Endothelial cell of umbilical vein (primary cell): ENCODE results near the gene CD2AP. TPM values are rescaled to one million over a fixed set of nuclear protein-coding genes. Genes with fewer than 3 reads are reported as not detected.

Source experiments
- BruUV-seq: library from RNA; stranded (reverse); fragments of 400-500 nt; replicated peaks from 2 replicates; lab custom pipeline; 2021; lab: Mats Ljungman, UMichigan
- CTCF ChIA-PET: fragments of 300-600, 350-600 bp; sonication (Branson Sonifier 250); formaldehyde crosslinking; loops from one replicate; lab custom pipeline; 2021; ENCODE audit warnings: antibody characterized with exemption, inconsistent platforms; lab: Charles Lee
- POLR2A ChIA-PET: fragments of 300-600, 350-600 bp; sonication (Branson Sonifier 250); formaldehyde crosslinking; loops from one replicate; lab custom pipeline; 2021; ENCODE audit warnings: antibody characterized with exemption, inconsistent platforms; lab: Charles Lee
- DNase-seq: peaks from one replicate; pipeline ENCODE4 v3.0.0-alpha.2; 2011; ENCODE audit warnings: low read depth, low spot score
- FAIRE-seq: peaks from 2 replicates; lab custom pipeline; 2011; peaks lifted over from hg19 to GRCh38; lab: Jason Lieb, UNC
- H2AFZ ChIP-seq: 2 replicates; pipeline ENCODE4 v1.6.0; 2012; ENCODE audit warnings: low read depth, low read length, control low read depth, inconsistent platforms
- H3K27ac ChIP-seq: 2 replicates; pipeline ENCODE4 v1.5.1; 2011; ENCODE audit warnings: low read depth, mild to moderate bottlenecking, control low read depth, low read length, moderate library complexity; ENCODE audit not compliant: insufficient read depth
- H3K27me3 ChIP-seq, 2 experiments: 2 replicates each; pipeline versions ENCODE4 v1.6.0 to v1.6.1; 2011; ENCODE audit warnings: low read length in 2 of 2, mixed read lengths in 1 of 2; ENCODE audit not compliant: control insufficient read depth in 2 of 2, insufficient read depth in 2 of 2
- H3K36me3 ChIP-seq, 2 experiments: 2 replicates in 1 of 2; 3 replicates in 1 of 2; pipeline ENCODE4 v1.5.1; 2011; ENCODE audit warnings: low read length in 2 of 2, mild to moderate bottlenecking in 1 of 2, moderate library complexity in 1 of 2; ENCODE audit not compliant: control insufficient read depth in 2 of 2, insufficient read depth in 2 of 2; ENCODE audit errors: extremely low read depth in 1 of 2
- H3K4me1 ChIP-seq: 3 replicates; pipeline ENCODE4 v1.5.1; 2011; ENCODE audit warnings: mild to moderate bottlenecking, low read length; ENCODE audit not compliant: control insufficient read depth, insufficient read depth; ENCODE audit errors: extremely low read depth
- H3K4me2 ChIP-seq: 2 replicates; pipeline ENCODE4 v1.6.1; 2011; ENCODE audit warnings: low read length, control low read depth, mixed read lengths; ENCODE audit not compliant: insufficient read depth
- H3K4me3 ChIP-seq, 3 experiments: fragments of 200-600 bp in 1 of 3; sonication (generic), shearing (Covaris generic) in 1 of 3; replicated peaks in 1 of 3; 2 replicates each; pipeline ENCODE4 v1.5.1; 2011 to 2016; ENCODE audit warnings: control low read depth in 3 of 3, low read length in 3 of 3, mild to moderate bottlenecking in 2 of 3, inconsistent platforms in 1 of 3, low read depth in 1 of 3, moderate library complexity in 1 of 3; ENCODE audit not compliant: insufficient read depth in 1 of 3
- H3K79me2 ChIP-seq: 2 replicates; pipeline ENCODE4 v1.6.0; 2012; ENCODE audit warnings: low read length, inconsistent platforms; ENCODE audit not compliant: control insufficient read depth, insufficient read depth
- H3K9ac ChIP-seq: replicated peaks from 2 replicates; pipeline ENCODE3; 2011; ENCODE audit warnings: low read length, control low read depth; ENCODE audit not compliant: insufficient read depth; ENCODE audit errors: extremely low read depth
- H3K9me1 ChIP-seq: replicated peaks from 3 replicates; pipeline ENCODE4 v1.6.0; 2011; ENCODE audit warnings: mild to moderate bottlenecking, low read length; ENCODE audit not compliant: control insufficient read depth, insufficient read depth; ENCODE audit errors: extremely low read depth
- H3K9me3 ChIP-seq: replicated peaks from 2 replicates; pipeline ENCODE4 v1.5.1; 2012; ENCODE audit warnings: low read length, inconsistent platforms; ENCODE audit not compliant: control insufficient read depth, insufficient read depth
- H4K20me1 ChIP-seq: replicated peaks from 2 replicates; pipeline ENCODE3; 2011; ENCODE audit warnings: mild to moderate bottlenecking, low read length; ENCODE audit not compliant: control insufficient read depth, insufficient read depth; ENCODE audit errors: extremely low read depth
- CTCF ChIP-seq, 2 donors: IDR thresholded peaks; 1 replicate in 1 of 2; 2 replicates in 1 of 2; pipeline ENCODE4 v1.5.1; 2011; ENCODE audit warnings: low read length in 2 of 2, mild to moderate bottlenecking in 2 of 2, moderate library complexity in 2 of 2, control low read depth in 1 of 2, inconsistent platforms in 1 of 2, low read depth in 1 of 2; ENCODE audit not compliant: insufficient read depth in 1 of 2; ENCODE audit errors: extremely low read depth in 1 of 2
- EZH2 ChIP-seq: IDR thresholded peaks from 2 replicates; pipeline ENCODE4 v1.6.1; 2012; ENCODE audit warnings: borderline replicate concordance, low read depth, mild to moderate bottlenecking, moderate library complexity, low read length, inconsistent platforms; ENCODE audit not compliant: severe bottlenecking
- FOS ChIP-seq: IDR thresholded peaks from 2 replicates; pipeline ENCODE4 v1.6.1; 2011; ENCODE audit warnings: mild to moderate bottlenecking, low read length, moderate library complexity, borderline replicate concordance; ENCODE audit not compliant: insufficient read depth
- GATA2 ChIP-seq: IDR thresholded peaks from 2 replicates; pipeline ENCODE4 v1.7.0; 2011; ENCODE audit warnings: low read depth, mild to moderate bottlenecking, moderate library complexity, mixed read lengths, low read length; ENCODE audit not compliant: insufficient read length, insufficient read depth
- JUN ChIP-seq: IDR thresholded peaks from 2 replicates; pipeline ENCODE4 v1.6.1; 2011; ENCODE audit warnings: borderline replicate concordance, low read depth; ENCODE audit not compliant: insufficient read length, insufficient read depth
- MAX ChIP-seq: IDR thresholded peaks from 2 replicates; pipeline ENCODE4 v1.6.1; 2011; ENCODE audit not compliant: insufficient read depth, insufficient read length
- MYC ChIP-seq: IDR thresholded peaks from one replicate; pipeline ENCODE4 v1.6.1; 2011; ENCODE audit warnings: mild to moderate bottlenecking, low read depth, low read length
- POLR2A ChIP-seq: IDR thresholded peaks from 2 replicates; pipeline ENCODE4 v1.6.1; 2012; ENCODE audit warnings: low read depth, mild to moderate bottlenecking, control low read depth, low read length
- POLR2AphosphoS5 ChIP-seq: IDR thresholded peaks from 2 replicates; pipeline ENCODE4 v1.6.1; 2012; ENCODE audit warnings: low read depth, mild to moderate bottlenecking, control low read depth, low read length, moderate library complexity; ENCODE audit not compliant: insufficient read depth
- dilution Hi-C: fragments of 300-500 bp; cut with MboI; formaldehyde crosslinking; loops from one replicate; pipeline ENCODE4 v1.15.0; 2019; ENCODE audit warnings: low sequenced_read_pairs; ENCODE audit not compliant: extremely low pct_ligation_motif_present
- intact Hi-C: fragments of 100-400 bp; cut with micrococcal nuclease; formaldehyde crosslinking; loops from one replicate; pipeline ENCODE4 v1.10.0; 2022
- polyA plus RNA-seq, 4 experiments: library from polyadenylated mRNA; depleted of rRNA in 3 of 4; stranded (reverse) in 3 of 4; unstranded in 1 of 4; fragments of >200 nt; gene quantifications; 2 replicates each; pipeline versions ENCODE4 v1.2.1 to v1.2.3, GENCODE V29; 2011 to 2012; ENCODE audit warnings: missing spikeins in 1 of 4
- total RNA-seq: library from RNA; stranded (reverse); gene quantifications from 2 replicates; pipeline ENCODE4 v1.2.3, GENCODE V29; 2021

The CD2AP gene
- total and polyA plus RNA-seq, 2 donors (not counting 3 experiments of a cell fraction or from before 2014, with no cell fraction given) = 4.2 to 39.8 TPM

- DNase-seq (no peak), FAIRE-seq (no peak)
- no peak for TF ChIP-seq FOS
- TF ChIP-seq POLR2A = no peak
- no peak for TF ChIP-seq EZH2
- no peak for TF ChIP-seq CTCF (IDR thresholded peaks at IDR 0.05; ENCODE audit: extremely low read depth in 1 of 2, insufficient read depth in 1 of 2, low read depth in 1 of 2, low read length in 2 of 2)
- no peak for TF ChIP-seq GATA2
- no peak for TF ChIP-seq POLR2AphosphoS5
- no peak for TF ChIP-seq JUN
- no peak for TF ChIP-seq MAX
- no peak for TF ChIP-seq MYC
- Histone ChIP-seq H3K27ac (no peak overlapping the region), H4K20me1 (peaks cover 2% of the 10 kb centered on the region), H3K9me1 (no peaks in the 10 kb centered on the region), H3K4me3 (no peak overlapping the region), H3K4me2 (no peak overlapping the region), H2AFZ (no peak overlapping the region), H3K9me3 (no peaks in the 10 kb centered on the region), H3K4me1 (no peaks in the 10 kb centered on the region), H3K79me2 (peaks cover 55% of the 10 kb centered on the region), H3K36me3 (no peaks in the 10 kb centered on the region), H3K27me3 (no peaks in the 10 kb centered on the region), H3K9ac (no peak overlapping the region)
- dilution Hi-C loops = no loop called here
- intact Hi-C loops = no loop called here
- no TSS peak for BruUV-seq
- POLR2A ChIA-PET = no interaction called here
- CTCF ChIA-PET = interaction anchor here (1.9 kb wide), 1 partner anchor 11 kb away, joined by 5 read pairs; no protein-coding TSS in a partner anchor
Observed at GRCh38 chr6:47512872-47513271, 35.3 kb downstream of the CD2AP start.
